H9 (cell line): Measurements from ENCODE around the gene TMEM26. TPM values are rescaled to one million over a fixed set of nuclear protein-coding genes. Genes with fewer than 3 reads are reported as not detected.

ENCODE experiments used
- DNase-seq: peaks from one replicate; pipeline ENCODE4 v3.0.0-alpha.2; 2017
- H2AFZ ChIP-seq: one replicate; pipeline ENCODE4 v1.6.1; 2013; ENCODE audit warnings: mild to moderate bottlenecking, low read length, control low read depth, moderate library complexity
- H2AK5ac ChIP-seq: 2 replicates; pipeline ENCODE4 v1.6.1; 2013; ENCODE audit warnings: low read length, control low read depth, mixed read lengths; ENCODE audit not compliant: insufficient read length
- H2BK120ac ChIP-seq: one replicate; pipeline ENCODE4 v1.6.1; 2013; ENCODE audit warnings: low read depth, mild to moderate bottlenecking, low read length, control low read depth, inconsistent platforms; ENCODE audit not compliant: poor library complexity, severe bottlenecking
- H2BK12ac ChIP-seq: 2 replicates; pipeline ENCODE4 v1.6.1; 2013; ENCODE audit warnings: low read length, control low read depth, mixed read lengths, low read depth; ENCODE audit not compliant: insufficient read length
- H2BK15ac ChIP-seq: 2 replicates; pipeline ENCODE4 v1.6.1; 2013; ENCODE audit warnings: low read depth, low read length, control low read depth
- H2BK20ac ChIP-seq: one replicate; pipeline ENCODE4 v1.6.1; 2013; ENCODE audit warnings: low read depth, mild to moderate bottlenecking, low read length, control low read depth, inconsistent platforms; ENCODE audit not compliant: poor library complexity, severe bottlenecking
- H2BK5ac ChIP-seq: 2 replicates; pipeline ENCODE4 v1.6.1; 2013; ENCODE audit warnings: low read length, control low read depth, mixed read lengths; ENCODE audit not compliant: insufficient read length
- H3K14ac ChIP-seq: 2 replicates; pipeline ENCODE4 v1.6.1; 2013; ENCODE audit warnings: low read length, control low read depth; ENCODE audit not compliant: insufficient read depth
- H3K18ac ChIP-seq: 2 replicates; pipeline ENCODE4 v1.6.1; 2013; ENCODE audit warnings: low read depth, mild to moderate bottlenecking, mixed read lengths, low read length, control low read depth; ENCODE audit not compliant: insufficient read length
- H3K23ac ChIP-seq: 2 replicates; pipeline ENCODE4 v1.6.1; 2013; ENCODE audit warnings: low read length, control low read depth, mixed read lengths, low read depth; ENCODE audit not compliant: insufficient read length
- H3K23me2 ChIP-seq: 2 replicates; pipeline ENCODE4 v1.6.1; 2013; ENCODE audit warnings: low read depth, mild to moderate bottlenecking, mixed read lengths, low read length, control low read depth; ENCODE audit not compliant: insufficient read length, poor library complexity, severe bottlenecking
- H3K27ac ChIP-seq: 2 replicates; pipeline ENCODE4 v1.5.1; 2013; ENCODE audit warnings: low read length, control low read depth, mixed read lengths, low read depth; ENCODE audit not compliant: insufficient read length
- H3K27me3 ChIP-seq: 2 replicates; pipeline ENCODE4 v1.6.1; 2013; ENCODE audit warnings: low read length, control low read depth, inconsistent platforms; ENCODE audit not compliant: insufficient read depth
- H3K4ac ChIP-seq: 2 replicates; pipeline ENCODE4 v1.6.1; 2013; ENCODE audit warnings: low read depth, mild to moderate bottlenecking, control low read depth, inconsistent platforms, low read length, moderate library complexity
- H3K4me1 ChIP-seq: 2 replicates; pipeline ENCODE4 v1.6.1; 2013; ENCODE audit warnings: low read length, control low read depth, inconsistent platforms; ENCODE audit not compliant: insufficient read depth
- H3K4me2 ChIP-seq: 2 replicates; pipeline ENCODE4 v1.6.1; 2013; ENCODE audit warnings: low read length, control low read depth, mixed read lengths; ENCODE audit not compliant: insufficient read length, insufficient read depth
- H3K56ac ChIP-seq: 2 replicates; pipeline ENCODE4 v1.6.1; 2013; ENCODE audit warnings: low read depth, mild to moderate bottlenecking, mixed read lengths, low read length, control low read depth; ENCODE audit not compliant: insufficient read length
- H3K79me1 ChIP-seq: 2 replicates; pipeline ENCODE4 v1.6.1; 2013; ENCODE audit warnings: low read depth, mild to moderate bottlenecking, moderate library complexity, low read length, control low read depth, inconsistent platforms; ENCODE audit not compliant: insufficient read depth, poor library complexity, severe bottlenecking
- H3K79me2 ChIP-seq: 2 replicates; pipeline ENCODE4 v1.6.1; 2013; ENCODE audit warnings: low read length, control low read depth, inconsistent platforms; ENCODE audit not compliant: insufficient read depth
- H3K9ac ChIP-seq: 2 replicates; pipeline ENCODE4 v1.6.1; 2013; ENCODE audit warnings: low read length, control low read depth, mixed read lengths; ENCODE audit not compliant: insufficient read length; ENCODE audit errors: extremely low read depth
- H3K9me3 ChIP-seq: one replicate; pipeline ENCODE4 v1.6.1; 2013; ENCODE audit warnings: low read depth, low read length, inconsistent platforms; ENCODE audit not compliant: control insufficient read depth
- H3T11ph ChIP-seq: one replicate; pipeline ENCODE4 v1.6.1; 2013; ENCODE audit warnings: mild to moderate bottlenecking, low read length, control low read depth, inconsistent platforms
- H4K20me1 ChIP-seq: one replicate; pipeline ENCODE4 v1.6.1; 2013; ENCODE audit not compliant: control insufficient read depth, insufficient read length, insufficient read depth
- H4K5ac ChIP-seq: 2 replicates; pipeline ENCODE4 v1.6.1; 2013; ENCODE audit warnings: low read depth, mild to moderate bottlenecking, mixed read lengths, low read length, control low read depth; ENCODE audit not compliant: insufficient read length
- H4K8ac ChIP-seq: replicated peaks from 2 replicates; pipeline ENCODE4 v1.6.1; 2013; ENCODE audit warnings: low read length, control low read depth, mixed read lengths, low read depth; ENCODE audit not compliant: insufficient read length
- H4K91ac ChIP-seq: 2 replicates; pipeline ENCODE4 v1.6.1; 2013; ENCODE audit warnings: low read depth, mild to moderate bottlenecking, moderate library complexity, mixed read lengths, low read length, control low read depth; ENCODE audit not compliant: insufficient read length
- H3K27ac Mint-ChIP-seq, 3 experiments: 2 replicates in 2 of 3; 3 replicates in 1 of 3; pipeline ENCODE4 v1.8.0; 2020 to 2021; ENCODE audit warnings: mixed read lengths in 3 of 3, mild to moderate bottlenecking in 1 of 3, moderate library complexity in 1 of 3
- H3K27me3 Mint-ChIP-seq: 2 replicates; pipeline ENCODE4 v1.8.0; 2021; ENCODE audit warnings: low read depth, mild to moderate bottlenecking, moderate library complexity, mixed read lengths
- H3K36me3 Mint-ChIP-seq, 3 experiments: 2 replicates in 2 of 3; 3 replicates in 1 of 3; pipeline ENCODE4 v1.8.0; 2020 to 2021; ENCODE audit warnings: low read depth in 3 of 3, mixed read lengths in 3 of 3; ENCODE audit not compliant: insufficient read depth in 1 of 3
- H3K4me1 Mint-ChIP-seq, 2 experiments: 2 replicates each; pipeline ENCODE4 v1.8.0; 2020; ENCODE audit warnings: mixed read lengths in 2 of 2
- H3K4me3 Mint-ChIP-seq, 2 experiments: 2 replicates in 1 of 2; 3 replicates in 1 of 2; pipeline ENCODE4 v1.8.0; 2020 to 2021; ENCODE audit warnings: mild to moderate bottlenecking in 2 of 2, mixed read lengths in 2 of 2, moderate library complexity in 1 of 2
- H3K9me3 Mint-ChIP-seq, 2 experiments: 2 replicates in 1 of 2; 3 replicates in 1 of 2; pipeline ENCODE4 v1.8.0; 2020; ENCODE audit warnings: mild to moderate bottlenecking in 2 of 2, mixed read lengths in 2 of 2, moderate library complexity in 1 of 2
- CTCF ChIP-seq: fragments of 200-600 bp; sonication (generic); conservative IDR thresholded peaks from 3 replicates; pipeline ENCODE4 v1.8.0; 2021; ENCODE audit warnings: antibody characterized with exemption, mild to moderate bottlenecking
- WGBS: extraction: QIAGEN DNeasy Blood & Tissue Kit; methylation state at CpG from one replicate; pipeline ENCODE4 v1.1.7; 2013; ENCODE audit warnings: missing lambda C conversion rate, low lambda C conversion rate, mixed read lengths; ENCODE audit not compliant: insufficient read length; ENCODE audit errors: extremely low coverage; 5-methylcytosine and 5-hydroxymethylcytosine counted together
- total RNA-seq: library from RNA; stranded (reverse); gene quantifications from 2 replicates; pipeline ENCODE4 v1.2.1, GENCODE V29; 2021

The TMEM26 gene
- total RNA-seq, 1 experiment from 2014 or later = 0.15 TPM

- H3K27me3 ChIP-seq = no peaks in the 10 kb centered on the region
- H2BK20ac ChIP-seq = no peak overlapping the region
- Mint-ChIP-seq H3K4me3 (no peak overlapping the region), H3K36me3 (peaks cover 0 to 3% (median 0%) of the 10 kb centered on the region in 3 experiments; a peak in 2 of 7 replicates), H3K27ac (no peak overlapping the region), H3K27me3 (no peaks in the 10 kb centered on the region; the same call in 1 of the 2 replicates), H3K4me1 (peaks cover 24 to 27% of the 10 kb centered on the region in 2 experiments), H3K9me3 (no peaks in the 10 kb centered on the region)
- H3K9ac ChIP-seq = no peak overlapping the region
- H3K79me1 ChIP-seq = no peaks in the 10 kb centered on the region
- H3K9me3 ChIP-seq = no peaks in the 10 kb centered on the region
- no peak overlapping the region for H2AFZ ChIP-seq
- no peak overlapping the region for H3K23ac ChIP-seq
- TF ChIP-seq CTCF = no peak
- no peak overlapping the region for H3K56ac ChIP-seq
- no peaks in the 10 kb centered on the region for H3K79me2 ChIP-seq
- H3T11ph ChIP-seq = no peak overlapping the region
- H2BK12ac ChIP-seq = no peak overlapping the region
- H3K4ac ChIP-seq = no peak overlapping the region
- H4K8ac ChIP-seq = no peak overlapping the region
- WGBS = no CpG with 5 or more reads among the region's 1 CpG
- no peak overlapping the region for H3K4me2 ChIP-seq
- no peaks in the 10 kb centered on the region for H3K23me2 ChIP-seq
- no peak overlapping the region for H4K91ac ChIP-seq
- H4K20me1 ChIP-seq = no peaks in the 10 kb centered on the region
- no peak overlapping the region for H2BK120ac ChIP-seq
- DNase-seq = no peak
- no peak overlapping the region for H2AK5ac ChIP-seq
- H3K4me1 ChIP-seq = peaks cover 7% of the 10 kb centered on the region; the same call in 1 of the 2 replicates
- H2BK5ac ChIP-seq = no peak overlapping the region
- no peak overlapping the region for H3K27ac ChIP-seq
- no peak overlapping the region for H3K14ac ChIP-seq
- no peak overlapping the region for H3K18ac ChIP-seq
- no peak overlapping the region for H4K5ac ChIP-seq
- no peak overlapping the region for H2BK15ac ChIP-seq
Measured at GRCh38 chr10:61477451-61477850, 24.3 kb upstream of the TMEM26 start.
